HG02759 (cell line): ENCODE measurements around the gene TRAF7.
"Not testable (repeated sequence)": the region's sequence is repeated elsewhere in the genome, so short reads cannot be mapped to it uniquely, and the experiment has no call there.

ENCODE experiments used
- ATAC-seq: cut with Tn5 transposase; IDR thresholded peaks from one replicate; pipeline ENCODE4 v1.9.1; 2021; ENCODE audit warnings: mild to moderate bottlenecking, moderate library complexity; ENCODE audit not compliant: unreplicated experiment

Gene TRAF7

DNA sequence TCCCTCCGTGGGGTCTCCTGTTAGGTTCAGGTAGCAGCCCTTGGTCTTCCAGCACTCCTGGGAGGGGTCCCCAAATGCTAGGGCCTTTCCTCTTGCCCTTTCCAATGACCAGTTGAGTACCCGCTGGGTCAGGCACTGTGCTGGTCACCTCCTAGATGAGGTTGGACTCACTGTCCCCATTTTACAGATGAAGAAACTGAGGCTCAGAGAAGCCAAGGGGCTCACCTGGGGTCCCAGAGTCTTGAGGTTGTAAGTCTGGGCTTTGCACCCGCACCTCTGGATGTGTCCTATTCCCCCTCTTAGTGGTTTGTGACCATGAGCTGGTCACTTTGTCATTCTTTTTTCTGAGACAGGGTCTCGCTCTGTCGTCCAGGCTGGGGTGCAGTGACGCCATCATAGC is 42.2 kb downstream of the TRAF7 start:
- ATAC-seq = no peak

DNA sequence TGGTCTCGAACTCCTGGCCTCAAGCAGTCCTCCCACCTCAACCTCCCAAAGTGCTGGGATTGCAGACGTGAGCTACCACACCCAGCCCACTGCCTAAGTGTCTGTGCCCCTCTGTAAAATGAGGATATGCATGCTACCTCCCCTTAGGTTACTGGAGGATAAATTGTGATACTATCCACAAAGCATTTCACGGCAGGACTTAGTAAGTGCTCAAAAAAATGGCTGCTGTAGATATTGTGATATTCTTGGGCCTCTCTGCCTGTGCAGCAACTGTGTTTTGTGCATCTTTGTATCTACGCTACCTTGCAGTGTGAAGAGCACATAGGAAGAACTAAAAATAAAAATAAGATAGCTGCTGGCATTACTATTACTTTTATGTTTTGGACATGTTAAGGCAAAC is 42.7 kb downstream of the TRAF7 start:
- no peak for ATAC-seq

DNA sequence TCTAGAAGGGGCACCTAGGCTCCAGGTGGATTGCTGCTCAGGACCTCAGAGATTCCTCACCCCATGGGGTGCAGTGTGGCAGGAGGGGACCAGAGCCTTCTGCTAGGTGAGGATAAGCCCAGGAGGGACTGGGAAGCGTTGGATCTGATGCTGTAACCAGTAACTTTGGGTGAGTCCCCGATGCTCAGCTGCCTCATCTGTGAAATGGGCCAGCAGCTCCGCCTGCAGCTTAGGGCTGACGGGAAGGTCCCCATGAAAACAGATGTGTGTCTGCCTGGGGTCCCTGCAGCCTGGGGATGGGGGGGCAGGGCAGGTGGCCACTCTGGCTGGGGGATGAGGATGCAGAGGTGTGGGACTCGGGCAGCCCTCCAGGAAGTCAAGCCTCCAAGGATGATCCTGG is 43.5 kb downstream of the TRAF7 start:
- ATAC-seq = no peak

DNA sequence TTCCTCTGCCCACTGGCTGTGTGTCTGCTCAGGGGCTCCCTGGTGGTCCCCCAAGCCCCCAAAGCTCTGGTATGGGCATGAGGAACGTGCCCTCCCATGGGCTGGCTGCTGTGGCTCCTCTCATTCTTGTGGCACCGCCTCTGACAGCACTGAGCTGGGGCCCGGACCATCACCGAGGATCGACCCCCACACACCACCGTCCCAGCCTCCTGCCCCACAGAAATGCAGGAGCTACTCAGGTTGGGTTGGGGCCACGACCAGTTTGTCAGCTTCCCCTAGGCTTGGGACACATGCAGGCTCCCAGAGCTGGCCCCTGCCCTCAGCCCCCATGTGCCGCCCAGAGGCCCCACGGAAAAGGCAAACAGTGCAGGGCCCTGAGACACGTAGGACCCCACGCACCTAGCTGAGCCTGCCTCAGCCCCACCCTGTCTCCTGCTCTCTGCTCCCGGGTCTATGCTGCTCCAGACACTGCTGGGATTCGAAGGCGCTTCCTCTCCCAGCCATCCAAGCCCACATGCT is 44.1 kb downstream of the TRAF7 start:
- no peak for ATAC-seq

DNA sequence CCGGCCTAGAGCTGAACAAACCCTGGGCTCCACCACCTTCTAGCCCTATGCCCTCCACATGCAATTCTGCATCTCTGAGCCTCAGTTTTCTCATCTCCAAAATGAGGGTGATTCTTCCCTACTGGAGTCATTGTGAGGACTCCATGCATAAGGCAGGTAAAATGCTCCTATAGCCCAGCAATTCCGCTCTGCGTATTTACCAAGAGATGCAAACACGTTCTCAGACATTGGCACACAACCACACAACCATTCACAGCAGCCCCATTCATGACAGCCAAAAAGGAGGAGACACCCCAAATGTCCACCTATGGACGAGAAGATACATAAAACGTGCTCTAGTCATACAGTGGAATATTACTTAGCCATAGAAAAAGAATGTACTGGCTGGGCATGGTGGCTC is 44.7 kb downstream of the TRAF7 start:
- no peak for ATAC-seq

DNA sequence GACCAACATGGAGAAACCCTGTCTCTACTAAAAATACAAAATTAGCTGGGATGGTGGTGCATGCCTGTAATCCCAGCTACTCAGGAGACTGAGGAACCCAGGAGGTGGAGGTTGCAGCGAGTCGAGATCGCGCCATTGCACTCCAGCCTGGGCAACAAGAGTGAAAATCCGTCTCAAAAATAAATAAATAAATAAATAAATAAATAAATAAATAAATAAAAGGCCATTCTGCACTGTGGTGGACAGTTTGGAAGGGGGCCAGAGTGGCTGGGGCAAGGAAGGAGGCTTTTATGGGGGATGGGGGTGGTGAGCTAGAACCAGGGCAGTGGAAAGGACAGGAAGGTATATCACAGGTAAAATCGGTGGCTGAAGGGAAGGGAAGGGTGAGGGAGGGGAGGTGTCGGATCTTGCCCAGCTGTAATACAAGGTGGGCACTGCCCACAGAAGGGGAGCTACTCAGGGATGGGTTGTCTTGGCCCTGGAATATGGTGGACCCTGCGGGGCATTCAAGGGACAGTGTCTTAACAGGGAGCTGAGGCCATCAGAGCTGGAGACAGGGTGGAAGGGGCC is 47.6 kb downstream of the TRAF7 start:
- ATAC-seq = not testable (repeated sequence)

DNA sequence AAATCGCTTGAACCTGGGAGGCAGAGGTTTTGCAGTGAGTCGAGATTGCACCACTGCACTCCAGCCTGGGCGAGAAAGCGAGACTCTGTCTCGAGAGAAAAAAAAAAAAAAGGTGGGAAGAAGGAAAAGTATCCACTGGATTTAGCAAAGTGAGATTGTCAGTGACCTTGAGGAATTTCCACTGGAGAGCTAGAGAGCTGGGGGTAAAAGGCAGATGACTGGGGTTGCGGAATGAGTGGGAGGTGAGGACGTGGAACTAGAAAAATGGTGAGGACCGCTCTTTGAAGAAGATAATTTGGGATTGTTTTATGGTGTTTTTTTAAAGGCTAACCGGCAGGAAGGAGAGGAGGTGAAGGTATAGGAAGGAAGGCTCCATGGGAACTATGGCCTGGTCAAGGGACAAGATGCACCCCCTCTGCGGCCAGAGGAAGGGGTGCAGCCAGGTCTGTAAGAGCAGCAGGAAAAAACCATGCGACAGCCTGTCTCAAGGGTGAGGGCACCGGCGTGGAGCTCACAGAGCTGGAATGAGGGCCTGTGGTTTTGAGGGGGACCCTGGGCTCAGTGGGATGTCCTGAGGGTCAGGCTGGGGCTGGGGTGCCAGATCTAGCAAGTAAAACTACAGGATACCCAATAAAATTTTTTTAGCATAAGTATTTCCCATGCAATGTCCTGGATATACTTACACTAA is 49.0 kb downstream of the TRAF7 start:
- no peak for ATAC-seq

DNA sequence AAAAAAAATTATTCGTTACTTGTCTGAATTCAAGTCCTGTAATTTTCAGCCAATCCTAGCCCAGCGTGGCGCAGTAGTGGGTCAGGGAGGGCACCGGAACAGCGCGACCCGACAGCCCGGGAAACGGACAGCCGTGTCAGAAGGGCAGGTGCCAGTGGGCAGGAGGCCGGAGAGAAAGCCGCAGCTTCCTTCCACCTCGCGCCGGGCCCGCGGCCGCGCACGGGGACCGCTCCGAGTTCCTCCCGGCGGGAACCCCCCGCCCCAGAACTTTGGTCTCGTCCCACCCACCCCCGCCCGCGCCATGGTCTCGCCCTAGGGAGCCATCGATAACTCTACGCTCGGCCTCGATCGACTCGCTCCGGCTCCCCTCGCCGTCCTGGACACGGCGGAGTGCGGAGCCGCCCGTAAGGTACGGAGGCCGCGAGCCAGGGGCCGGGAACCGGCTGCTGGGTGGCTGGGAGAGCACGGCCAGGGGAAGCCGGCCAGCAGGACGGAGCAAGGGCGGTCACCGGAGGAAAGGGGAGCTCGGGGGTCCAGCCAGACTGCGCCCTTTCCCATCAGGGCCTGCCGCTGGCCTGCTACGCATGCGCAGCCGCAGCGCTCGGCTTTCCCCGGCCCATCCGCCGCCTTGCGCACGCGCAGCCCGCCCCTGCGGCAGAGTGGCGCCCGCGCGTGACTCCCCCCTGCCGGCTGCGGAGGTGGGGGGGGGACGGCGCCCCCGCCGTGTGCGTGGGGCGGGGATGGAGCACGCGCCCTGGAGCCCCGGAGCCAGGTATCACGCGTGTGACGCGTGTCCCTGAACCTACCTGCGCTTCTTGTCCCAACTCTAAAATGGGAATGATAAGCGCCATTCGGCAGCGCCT is 49.8 kb downstream of the TRAF7 start, which contains the start of gene MLST8:
MLST8 (plus strand) TSS at position 351 of the 863 bp plus-strand sequence. CDS start 632 bp downstream, outside the sequence.
- ATAC-seq = peak; percentile 84

DNA sequence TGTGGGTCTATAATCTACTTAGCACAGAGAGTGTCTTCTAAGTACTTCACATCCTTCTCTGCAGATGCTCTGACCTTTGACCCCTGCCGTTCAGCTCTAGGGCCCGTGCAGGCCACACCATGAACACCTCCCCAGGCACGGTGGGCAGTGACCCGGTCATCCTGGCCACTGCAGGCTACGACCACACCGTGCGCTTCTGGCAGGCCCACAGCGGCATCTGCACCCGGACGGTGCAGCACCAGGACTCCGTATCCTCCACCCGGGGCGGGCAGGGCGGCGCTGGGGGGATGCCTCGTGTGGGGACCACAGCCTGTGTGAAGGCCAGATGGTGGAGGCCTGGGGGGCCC is 50.4 kb downstream of the TRAF7 start:
- peak; percentile 17 for ATAC-seq

DNA sequence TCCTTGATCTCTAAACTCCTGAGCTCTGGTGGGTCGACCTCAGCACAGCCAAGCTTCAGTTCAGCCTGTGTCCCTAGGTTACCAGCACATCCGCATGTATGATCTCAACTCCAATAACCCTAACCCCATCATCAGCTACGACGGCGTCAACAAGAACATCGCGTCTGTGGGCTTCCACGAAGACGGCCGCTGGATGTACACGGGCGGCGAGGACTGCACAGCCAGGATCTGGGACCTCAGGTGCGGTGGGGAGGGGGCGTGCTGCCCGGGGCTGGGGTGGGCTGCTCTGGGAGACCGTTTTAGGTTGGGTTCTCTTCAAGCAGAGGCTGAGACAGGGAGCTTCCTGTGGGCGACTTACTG is 50.8 kb downstream of the TRAF7 start:
- no peak for ATAC-seq

DNA sequence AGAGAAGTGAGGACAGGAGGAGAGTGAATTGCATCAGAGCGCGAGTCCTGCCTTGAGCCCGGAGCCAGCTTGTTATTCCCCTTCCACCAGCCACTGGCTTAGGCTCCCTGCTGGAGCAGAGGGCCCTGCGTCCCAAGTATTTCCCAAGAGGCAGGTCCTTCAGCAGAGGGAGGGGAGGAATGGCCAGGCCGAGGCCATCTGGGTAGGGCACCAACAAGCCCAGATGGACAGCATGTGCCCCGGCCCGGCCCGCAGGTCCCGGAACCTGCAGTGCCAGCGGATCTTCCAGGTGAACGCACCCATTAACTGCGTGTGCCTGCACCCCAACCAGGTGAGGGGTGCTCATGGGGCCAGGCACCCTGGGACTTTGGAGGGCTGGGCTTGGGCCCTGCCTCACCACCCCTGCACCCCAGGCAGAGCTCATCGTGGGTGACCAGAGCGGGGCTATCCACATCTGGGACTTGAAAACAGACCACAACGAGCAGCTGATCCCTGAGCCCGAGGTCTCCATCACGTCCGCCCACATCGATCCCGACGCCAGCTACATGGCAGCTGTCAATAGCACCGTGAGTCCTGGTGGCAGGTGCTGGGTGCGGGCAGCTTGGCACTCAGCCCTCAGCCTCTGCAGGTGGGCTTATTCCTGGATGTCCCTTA is 51.3 kb downstream of the TRAF7 start:
- ATAC-seq = no peak

DNA sequence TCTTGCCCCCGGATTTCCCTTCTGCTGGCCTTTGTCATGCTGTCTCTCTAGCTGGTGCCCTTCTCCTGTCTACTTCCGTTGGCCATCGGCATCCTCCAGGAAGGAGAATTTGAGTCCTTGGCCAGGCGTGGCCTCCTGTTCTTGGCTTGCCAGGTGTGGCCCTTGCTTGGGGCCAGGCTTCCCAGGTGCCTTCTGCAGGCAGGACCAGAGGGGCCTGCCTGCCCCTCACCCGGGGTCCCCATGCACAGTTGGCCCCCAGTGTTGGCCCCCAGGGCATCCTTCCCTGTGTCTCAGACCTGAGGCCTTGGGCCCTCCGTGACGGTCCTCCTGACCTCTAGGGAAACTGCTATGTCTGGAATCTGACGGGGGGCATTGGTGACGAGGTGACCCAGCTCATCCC is 52.3 kb downstream of the TRAF7 start:
- ATAC-seq = no peak

DNA sequence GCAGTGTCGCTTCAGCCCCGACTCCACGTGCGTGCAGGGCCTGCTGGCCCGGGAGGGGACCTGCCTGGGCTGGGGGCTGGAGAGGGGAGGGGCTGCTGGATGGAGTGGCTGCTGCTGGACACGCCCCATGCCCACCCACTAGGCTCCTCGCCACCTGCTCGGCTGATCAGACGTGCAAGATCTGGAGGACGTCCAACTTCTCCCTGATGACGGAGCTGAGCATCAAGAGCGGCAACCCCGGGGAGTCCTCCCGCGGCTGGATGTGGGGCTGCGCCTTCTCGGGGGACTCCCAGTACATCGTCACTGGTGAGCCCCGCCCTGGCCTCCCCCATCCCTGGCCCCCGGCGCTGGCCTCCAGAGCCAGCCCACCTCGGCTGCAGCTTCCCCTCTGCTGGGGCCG is 52.7 kb downstream of the TRAF7 start:
- no peak for ATAC-seq

DNA sequence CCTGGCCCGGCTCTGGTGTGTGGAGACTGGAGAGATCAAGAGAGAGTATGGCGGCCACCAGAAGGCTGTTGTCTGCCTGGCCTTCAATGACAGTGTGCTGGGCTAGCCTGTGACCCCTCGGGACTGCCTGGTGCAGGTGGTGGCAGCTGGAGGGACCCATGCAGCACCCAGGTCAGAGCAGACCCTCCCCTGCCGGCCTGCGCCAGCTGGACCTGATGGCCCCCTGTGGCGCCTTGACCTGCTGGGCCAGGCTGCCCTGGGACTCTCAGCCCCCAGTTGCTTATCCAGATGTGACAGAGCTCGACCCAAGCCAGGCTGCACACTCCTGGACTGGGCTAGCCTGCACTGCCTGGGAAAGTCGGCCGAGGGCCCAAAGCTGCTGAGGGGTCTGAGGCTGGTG is 53.2 kb downstream of the TRAF7 start:
- ATAC-seq = no peak

DNA sequence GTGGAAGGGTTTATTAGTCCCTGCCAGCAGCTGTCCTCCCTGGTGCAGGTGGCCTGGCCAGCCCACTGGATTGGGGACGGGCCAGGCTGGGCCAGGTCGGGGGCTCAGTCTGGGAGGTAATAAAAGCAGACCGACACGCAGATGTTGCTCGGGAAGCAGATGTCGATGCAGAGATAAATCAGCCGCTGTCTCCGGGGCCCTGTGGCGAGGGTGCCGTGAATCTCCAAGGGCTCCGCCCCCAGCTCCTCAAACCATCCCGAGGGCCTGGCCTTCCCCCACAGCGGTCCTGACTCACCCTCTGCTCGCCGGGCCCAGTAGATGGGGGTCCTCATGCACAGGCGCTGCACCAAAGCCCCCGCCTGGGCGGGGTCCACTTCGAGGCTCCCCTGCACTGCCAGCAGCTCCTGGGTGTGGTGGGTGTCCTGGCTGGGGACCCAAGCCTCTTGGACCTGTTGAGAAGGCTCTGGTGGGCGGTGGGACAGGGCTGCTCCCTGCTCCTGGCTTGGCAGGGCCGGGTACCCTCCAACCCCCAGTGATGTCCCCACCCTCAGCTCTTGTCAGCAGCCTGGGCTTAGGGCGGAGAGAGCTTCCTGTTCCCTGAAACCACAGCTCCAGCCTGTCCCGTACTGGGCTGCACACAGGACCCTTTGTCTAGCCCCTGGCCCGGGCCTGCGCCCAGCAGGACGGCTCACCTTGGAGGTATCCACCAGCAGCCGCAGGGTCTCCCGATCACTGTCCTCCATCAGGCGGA is 53.9 kb downstream of the TRAF7 start:
- ATAC-seq = no peak

DNA sequence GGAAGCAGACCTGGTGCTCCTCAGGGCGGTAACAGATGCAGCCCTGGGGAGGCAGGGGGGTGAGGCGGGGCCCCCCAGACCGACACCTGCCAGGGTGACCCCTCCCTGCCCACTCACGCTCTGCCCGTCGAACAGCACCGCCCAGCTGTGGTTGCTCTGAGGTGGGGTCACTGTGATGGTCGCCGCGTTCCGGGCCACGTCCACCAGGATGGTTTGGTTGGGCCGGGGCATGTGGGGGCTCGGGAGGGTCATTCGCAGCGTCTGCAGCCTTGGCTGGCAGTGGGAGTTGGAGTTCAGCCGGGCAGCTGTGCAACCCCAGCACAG is 54.4 kb downstream of the TRAF7 start:
- no peak for ATAC-seq

DNA sequence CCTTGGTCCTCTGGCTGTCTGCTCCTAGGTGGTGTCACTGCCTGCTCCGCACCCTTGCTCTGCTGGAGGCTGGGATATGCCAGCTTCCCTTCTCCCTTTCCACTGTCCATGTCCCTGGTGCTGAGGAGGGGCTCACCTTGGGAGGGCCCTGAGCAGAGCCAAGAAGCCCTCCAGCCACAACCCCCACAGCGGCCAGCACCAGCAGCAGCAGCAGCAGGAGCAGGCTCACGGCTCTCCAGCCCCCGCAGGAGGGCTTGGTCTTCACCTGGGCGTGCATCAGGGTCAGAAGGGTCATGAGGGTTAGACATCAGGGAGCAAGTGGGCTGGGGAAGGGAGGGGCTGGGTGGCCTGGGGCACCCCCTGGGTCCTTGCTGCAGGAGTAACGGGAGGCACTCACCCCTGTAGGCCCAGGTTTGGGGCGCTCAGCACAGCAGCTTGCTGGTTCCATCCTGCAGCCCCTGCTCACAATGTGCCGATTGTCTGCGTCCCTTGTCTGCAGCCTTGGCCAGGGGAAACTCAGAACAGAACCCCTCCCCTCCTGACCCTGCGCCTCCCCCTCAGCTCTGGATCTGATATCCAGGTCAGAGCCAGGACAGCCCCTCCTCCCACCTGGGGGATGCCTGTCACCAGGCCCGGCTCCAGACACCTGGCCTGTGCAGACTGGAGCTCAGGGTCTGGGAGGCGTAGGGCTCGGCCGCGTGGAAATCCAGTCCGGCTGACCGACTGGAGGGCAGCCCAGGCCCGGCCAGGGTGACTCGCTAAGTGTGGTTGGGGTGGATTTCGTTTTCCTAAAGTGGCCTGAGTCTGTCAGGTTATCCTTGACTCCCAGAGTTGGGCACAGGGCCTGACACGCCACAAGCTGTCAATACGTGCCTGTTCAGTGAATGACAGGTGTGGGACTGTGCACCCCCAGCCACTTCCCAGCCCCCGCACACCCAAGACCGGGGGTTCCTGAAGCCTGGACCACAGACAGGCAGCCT is 55.1 kb downstream of the TRAF7 start, which contains the start of gene BRICD5:
BRICD5 (minus strand) TSS at position 478 of the 980 bp plus-strand sequence; CDS start at position 448, 30 bp downstream.
- ATAC-seq = no peak

DNA sequence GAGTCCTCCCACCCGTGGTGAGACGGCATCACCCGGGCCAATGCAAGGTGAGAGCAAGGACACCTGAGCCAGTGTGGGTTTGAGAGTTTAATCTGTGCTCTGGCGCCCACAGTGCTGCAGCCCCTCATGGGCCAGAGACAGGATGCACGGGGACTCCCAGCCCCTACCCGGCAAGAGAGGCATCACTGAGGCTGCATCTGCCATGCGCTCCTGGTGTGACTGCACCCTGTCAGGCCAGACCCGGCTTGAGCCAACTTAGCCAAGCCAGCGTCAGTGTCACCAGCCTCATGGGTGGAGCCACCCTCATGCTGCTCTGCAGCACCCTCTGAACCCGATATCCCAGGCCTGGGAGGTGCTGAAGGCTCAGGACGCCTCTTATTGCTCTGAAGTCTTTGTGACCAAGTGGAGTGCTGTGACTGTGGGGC is 56.4 kb downstream of the TRAF7 start:
- ATAC-seq = no peak
